ENCODE results near the gene OMP.

OMP gene

GRCh38 chr11:77139201-77139600 lies 36.6 kb downstream of the OMP start:
- no peak for DNase-seq (ENCODE audit: low read depth in 2 of 2)

- no peak for DNase-seq (ENCODE audit: low read depth in 2 of 2)
Observed at GRCh38 chr11:77140231-77140851, 37.7 kb downstream of the OMP start.

- no peak for DNase-seq (ENCODE audit: low read depth in 2 of 2)
Observed at GRCh38 chr11:77141034-77141433, 38.4 kb downstream of the OMP start.

- no peak for DNase-seq (ENCODE audit: low read depth in 2 of 2)
Observed at GRCh38 chr11:77141475-77141874, 38.8 kb downstream of the OMP start.

GRCh38 chr11:77142091-77142975 lies 39.7 kb downstream of the OMP start:
- no peak for DNase-seq (ENCODE audit: low read depth in 2 of 2)

- DNase-seq (ENCODE audit: low read depth in 2 of 2): no peak
Observed at GRCh38 chr11:77143405-77144020, 40.9 kb downstream of the OMP start.

- DNase-seq (ENCODE audit: low read depth in 2 of 2): no peak
Observed at GRCh38 chr11:77144196-77144856, 41.7 kb downstream of the OMP start.

- DNase-seq (ENCODE audit: low read depth in 2 of 2): no peak
Observed at GRCh38 chr11:77144857-77145428, 42.3 kb downstream of the OMP start.

- DNase-seq (ENCODE audit: low read depth in 2 of 2): no peak
Observed at GRCh38 chr11:77146261-77147035, 43.8 kb downstream of the OMP start.

- DNase-seq (ENCODE audit: low read depth in 2 of 2): no peak
Observed at GRCh38 chr11:77147036-77147315, 44.3 kb downstream of the OMP start.

- DNase-seq (ENCODE audit: low read depth in 2 of 2): peak in 1 of 2 donors; percentile 14
Observed at GRCh38 chr11:77147668-77148321, 45.2 kb downstream of the OMP start.

- no peak for DNase-seq (ENCODE audit: low read depth in 2 of 2)
Observed at GRCh38 chr11:77148963-77149715, 46.5 kb downstream of the OMP start.

- DNase-seq (ENCODE audit: low read depth in 2 of 2): no peak
Observed at GRCh38 chr11:77149716-77150392, 47.2 kb downstream of the OMP start.

GRCh38 chr11:77150836-77151235 lies 48.2 kb downstream of the OMP start:
- DNase-seq (ENCODE audit: low read depth in 2 of 2): no peak

GRCh38 chr11:77151804-77152509 lies 49.3 kb downstream of the OMP start:
- DNase-seq (ENCODE audit: low read depth in 2 of 2): peak in 1 of 2 donors; percentile 8

GRCh38 chr11:77152846-77153245 lies 50.2 kb downstream of the OMP start:
- no peak for DNase-seq (ENCODE audit: low read depth in 2 of 2)
